Germinal center (tissue), 1 donor: ENCODE results near the gene CACNA1S.
A peak's percentile ranks its signal among the peaks of the same experiment; 100 is the strongest.

Source experiments
- DNase-seq: peaks from one replicate; pipeline ENCODE4 v3.0.0; 2012; ENCODE audit warnings: mixed read lengths, low spot score

The CACNA1S gene

GRCh38 chr1:201028461-201028889 lies 83.8 kb downstream of the CACNA1S start:
- no peak for DNase-seq

DNA sequence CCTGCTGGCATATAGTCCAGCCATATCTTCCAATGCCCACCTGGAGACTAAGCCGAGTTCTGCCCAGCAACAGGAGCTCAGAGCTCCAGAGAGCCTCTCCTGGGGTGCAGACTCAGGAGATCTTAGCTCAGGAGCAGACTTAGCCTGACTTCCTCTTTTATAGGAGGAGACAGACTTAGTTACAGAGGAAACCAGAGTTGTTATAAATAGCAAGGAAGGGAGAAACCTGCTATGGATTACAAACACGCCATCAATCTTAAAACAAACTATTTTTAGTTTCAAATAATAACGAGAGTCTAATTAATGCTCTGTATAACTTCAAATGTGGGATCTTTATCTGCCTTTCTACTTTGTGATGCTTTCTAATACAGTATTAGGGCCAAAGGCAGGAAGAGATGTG lies 85.4 kb downstream of the CACNA1S start:
- peak; percentile 31 for DNase-seq

- DNase-seq, result no peak
Measured at GRCh38 chr1:201026234-201026633, 86.0 kb downstream of the CACNA1S start.

DNA sequence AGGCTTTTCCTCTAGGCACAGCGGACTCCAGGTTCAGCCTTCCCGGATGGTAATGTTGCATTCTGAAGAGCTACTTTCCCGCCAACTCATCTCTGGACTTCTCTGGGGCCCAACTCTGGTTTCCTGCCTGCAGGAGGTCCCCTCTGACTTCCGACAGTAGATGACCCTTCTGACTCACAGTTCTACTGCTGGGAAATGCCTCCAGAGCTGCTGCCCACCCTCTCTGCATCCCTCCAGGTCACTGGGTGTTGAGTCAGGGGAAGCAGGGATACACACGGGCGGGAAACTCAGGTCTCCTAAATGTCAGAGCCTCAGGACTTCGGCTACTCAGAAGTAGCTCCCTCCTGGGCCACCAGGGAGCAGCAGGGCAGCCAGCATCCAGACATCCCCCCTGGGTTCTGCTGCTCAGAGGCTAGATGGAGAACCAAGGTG lies 86.6 kb downstream of the CACNA1S start:
- peak; percentile 45 for DNase-seq

- DNase-seq, result no peak
Measured at GRCh38 chr1:201024625-201024998, 87.6 kb downstream of the CACNA1S start.

DNA sequence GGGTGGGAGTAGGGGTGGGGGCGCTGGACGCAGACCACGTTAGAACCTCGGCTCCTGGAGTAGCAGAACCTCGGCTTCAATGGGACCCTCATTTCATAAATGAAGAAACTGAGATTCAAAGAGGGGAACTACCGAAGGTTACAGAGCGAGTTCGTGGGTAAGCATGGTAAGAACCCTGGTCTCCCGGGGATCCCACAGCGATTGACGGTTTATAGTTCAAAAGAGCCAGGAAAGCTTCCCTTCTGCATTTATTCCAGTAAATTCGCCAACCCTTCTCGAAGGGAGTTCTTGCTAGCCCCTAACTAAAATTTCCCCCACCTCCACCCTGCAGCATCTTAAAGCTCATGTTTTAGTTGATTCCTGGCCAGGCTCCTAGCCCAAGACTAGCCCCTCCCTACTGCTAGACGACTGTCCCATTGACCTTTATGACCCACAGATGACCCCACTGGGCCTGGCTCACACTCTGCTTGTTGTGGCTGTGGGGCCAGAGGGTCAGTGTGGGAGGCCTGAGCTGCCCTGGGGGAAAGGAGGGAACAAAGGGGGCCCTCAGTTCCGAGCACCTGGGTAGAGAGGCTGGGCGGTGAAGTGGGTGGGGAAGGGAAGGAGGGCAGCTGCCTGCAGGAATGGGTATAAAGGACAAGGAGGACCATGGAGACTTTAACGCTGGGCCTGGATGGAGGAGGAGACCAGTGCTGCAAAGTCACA lies 88.2 kb downstream of the CACNA1S start:
- no peak for DNase-seq

DNA sequence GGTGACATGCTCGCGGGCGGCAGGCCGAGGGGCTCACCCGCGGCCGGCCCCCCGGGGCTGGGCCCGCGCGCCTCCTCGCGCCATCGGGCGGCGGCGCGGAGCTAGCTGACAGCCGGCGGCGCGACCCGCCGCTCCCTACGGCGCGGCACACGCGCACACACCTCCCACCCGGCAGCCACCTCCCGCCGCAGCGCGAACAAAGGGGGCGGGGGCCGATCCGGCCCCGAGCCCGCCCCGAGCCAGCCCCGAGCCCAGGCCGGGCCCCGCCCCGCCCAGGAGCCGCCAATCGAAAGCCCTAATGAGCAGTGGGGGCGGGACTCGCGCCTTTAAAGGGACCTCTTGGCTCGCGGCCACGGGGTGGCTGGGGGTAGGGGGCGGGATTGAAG lies 88.7 kb downstream of the CACNA1S start, which contains the start of gene KIF21B:
Gene KIF21B (minus strand): TSS at position 198 of the 386 bp plus-strand sequence. CDS start 331 bp downstream, outside the sequence.
- DNase-seq, result peak; percentile 97

DNA sequence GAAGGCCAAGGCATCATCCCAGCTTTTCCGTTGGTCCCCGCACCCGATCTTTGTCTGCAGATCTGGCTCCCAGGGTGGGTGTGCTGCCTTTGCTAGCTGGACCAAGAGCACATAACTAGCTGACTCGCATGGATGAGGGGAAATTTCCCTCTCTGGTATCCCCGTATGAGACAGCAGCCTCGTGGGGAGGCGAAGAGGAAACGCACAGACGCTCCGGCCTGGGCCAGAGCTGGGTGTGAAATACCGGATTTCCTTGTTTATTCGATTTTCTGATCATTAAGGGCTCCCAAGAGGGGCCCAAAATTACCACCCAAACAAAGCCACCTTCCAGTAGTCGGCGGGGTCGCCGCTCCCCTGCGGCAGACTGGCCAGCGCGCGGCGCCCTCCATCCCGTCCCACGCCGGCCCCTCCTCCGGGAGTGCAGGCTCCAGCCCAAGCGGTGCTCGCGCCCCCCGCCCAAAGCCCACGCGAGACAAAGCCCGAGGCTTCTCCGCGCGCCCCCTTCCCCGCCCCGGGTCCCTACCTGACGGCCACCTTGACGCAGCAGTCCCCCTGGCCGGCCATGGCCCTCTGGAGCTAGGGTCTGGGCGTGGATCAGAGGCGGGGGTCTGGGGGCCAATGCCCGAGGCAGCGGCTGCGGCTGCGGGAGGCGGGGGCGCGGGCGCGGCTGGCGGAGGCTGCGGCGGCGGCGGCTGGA lies 89.3 kb downstream of the CACNA1S start:
- peak; percentile 45 for DNase-seq

- DNase-seq, result no peak
Measured at GRCh38 chr1:201022493-201022819, 89.8 kb downstream of the CACNA1S start.

- DNase-seq, result peak; percentile 50
Measured at GRCh38 chr1:201021630-201022492, 90.4 kb downstream of the CACNA1S start.

DNA sequence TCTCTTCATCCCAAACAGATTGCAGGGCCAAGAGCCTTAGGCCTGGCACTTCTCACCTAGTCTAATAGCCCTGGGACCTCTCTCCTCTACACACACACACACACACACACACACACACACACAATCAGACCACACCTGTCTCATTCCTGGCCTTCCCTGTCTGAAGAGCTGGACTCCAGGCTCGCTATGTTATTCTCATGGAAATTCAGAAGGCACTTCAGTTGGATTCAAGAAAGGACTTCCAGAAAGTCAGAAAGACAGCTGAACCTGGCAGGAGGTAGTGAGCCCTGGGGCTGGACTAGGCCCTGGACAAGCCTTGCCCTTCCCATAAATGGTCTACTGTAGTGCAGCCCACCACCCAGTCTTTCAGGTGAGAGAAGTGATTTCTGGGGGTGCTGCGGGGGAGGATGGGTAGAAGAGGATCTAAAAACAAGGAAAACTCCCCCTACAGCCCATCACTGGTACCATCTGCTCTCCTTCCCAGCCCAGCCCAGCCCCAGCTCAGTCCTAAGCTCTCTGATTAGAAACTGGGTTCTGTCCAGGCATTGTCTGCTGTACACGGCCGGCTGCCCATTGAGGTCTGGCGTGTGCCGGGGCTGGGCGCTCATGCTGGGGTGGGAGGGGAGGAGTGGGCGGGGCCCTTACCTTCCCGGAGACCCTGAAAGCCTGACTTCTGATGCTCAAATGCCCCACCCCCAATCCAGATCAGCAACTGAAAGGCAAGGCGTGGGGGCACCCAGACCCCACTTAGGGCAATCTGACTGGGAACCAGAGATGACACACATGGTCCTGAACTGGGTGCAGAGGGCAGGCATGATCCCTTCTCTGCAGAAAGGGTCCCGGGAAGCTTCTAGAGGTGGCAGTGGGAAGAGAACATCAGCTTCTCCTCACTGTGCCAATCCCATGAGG lies 91.3 kb downstream of the CACNA1S start:
- peak; percentile 66 for DNase-seq

GRCh38 chr1:201020040-201020591 lies 92.1 kb downstream of the CACNA1S start:
- DNase-seq, result peak; percentile 63

DNA sequence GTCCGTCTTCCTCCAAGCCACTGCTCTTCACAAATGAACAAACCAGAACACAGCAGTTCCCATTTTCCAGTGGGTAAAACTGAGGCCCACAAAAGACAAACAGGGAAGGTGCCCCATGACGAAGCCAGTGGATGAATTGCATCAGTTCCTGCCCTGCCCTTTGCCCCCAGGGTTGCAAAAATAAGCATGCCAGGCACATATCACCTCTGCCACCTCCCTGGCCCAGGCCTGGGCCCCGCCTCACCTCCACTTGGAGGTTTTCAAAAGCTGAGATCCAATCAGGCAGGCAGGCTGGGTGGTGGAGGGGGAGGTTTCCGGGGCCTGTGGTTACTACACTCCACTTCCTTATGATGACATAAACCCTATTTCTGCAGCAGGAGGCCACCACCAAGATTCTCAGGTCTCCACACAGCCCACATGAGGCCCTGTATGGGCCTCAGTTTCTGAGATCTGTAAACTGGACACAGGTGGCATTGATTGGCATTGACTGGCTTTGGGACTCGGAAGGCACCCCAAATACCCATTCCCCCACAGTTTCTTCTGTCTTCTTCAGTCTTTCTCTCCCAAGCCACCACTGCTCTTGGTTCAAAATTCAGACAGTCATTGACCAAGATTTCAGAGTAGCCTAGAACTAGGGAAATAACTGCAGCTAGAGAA lies 92.8 kb downstream of the CACNA1S start:
- DNase-seq, result peak; percentile 91

DNA sequence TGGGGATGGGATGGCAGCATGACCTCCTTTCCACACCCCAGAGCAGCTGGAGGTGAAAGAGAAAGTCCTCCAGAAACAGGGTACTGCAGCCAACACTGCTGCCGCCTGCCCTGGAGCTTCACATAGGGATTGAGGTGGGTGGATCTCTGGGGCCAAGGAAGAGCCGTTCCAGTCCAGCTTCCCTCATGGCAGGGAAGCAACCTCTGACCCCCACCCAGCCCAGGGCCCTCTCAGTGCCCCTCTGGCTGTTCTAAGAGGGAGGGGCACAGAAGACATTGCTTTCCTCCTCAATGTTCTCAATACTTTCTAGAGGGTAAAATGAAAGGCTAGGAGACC lies 94.4 kb downstream of the CACNA1S start:
- no peak for DNase-seq

GRCh38 chr1:201016943-201017827 lies 95.0 kb downstream of the CACNA1S start:
- peak; percentile 49 for DNase-seq

DNA sequence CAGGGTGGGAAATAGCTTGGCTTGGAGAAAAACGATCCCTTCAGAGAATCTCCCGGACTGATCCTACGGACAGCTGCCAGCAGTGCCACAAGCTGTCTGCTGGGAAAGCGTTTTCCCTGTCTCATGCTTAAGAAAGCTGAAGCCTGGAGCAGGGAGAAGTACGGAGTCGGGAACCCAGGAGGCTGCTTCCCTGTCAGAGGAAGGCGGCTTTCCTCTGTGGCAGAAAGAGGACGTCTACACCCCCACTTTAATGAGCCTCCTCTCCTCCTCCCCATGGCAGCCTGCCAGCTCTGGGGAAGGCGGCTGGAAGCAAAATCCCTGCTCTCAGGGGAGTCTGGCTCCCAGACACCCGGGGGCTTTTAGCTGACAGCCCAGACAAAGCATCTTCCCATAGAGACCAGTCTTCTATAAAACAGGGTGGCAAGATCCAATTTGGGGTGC lies 96.0 kb downstream of the CACNA1S start:
- no peak for DNase-seq

DNA sequence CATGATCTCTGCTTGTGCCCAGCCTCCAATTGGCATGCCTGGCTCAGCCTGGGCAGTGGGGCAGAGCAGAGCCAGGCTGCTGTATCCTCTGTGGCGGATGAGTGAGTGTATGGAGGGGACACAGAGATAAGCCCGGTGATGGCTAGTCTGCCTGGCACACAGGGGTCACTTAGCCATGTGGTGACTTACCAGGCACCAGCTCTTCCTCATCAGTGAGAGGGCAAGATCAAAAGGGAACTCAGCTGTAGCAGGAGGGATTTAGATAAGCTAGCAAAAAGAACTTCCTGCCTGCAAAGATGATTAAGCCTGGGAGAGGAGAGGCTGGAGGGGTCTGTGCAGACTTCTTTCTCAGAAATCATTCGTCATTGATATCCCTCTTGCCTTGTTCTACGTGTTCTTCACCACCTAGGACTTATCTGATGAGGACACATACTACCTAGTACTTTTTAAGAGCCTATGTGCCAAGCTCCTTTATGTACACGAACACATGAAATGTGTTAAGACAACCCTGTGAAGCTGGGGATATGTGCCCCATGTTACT lies 96.6 kb downstream of the CACNA1S start:
- DNase-seq, result no peak

DNA sequence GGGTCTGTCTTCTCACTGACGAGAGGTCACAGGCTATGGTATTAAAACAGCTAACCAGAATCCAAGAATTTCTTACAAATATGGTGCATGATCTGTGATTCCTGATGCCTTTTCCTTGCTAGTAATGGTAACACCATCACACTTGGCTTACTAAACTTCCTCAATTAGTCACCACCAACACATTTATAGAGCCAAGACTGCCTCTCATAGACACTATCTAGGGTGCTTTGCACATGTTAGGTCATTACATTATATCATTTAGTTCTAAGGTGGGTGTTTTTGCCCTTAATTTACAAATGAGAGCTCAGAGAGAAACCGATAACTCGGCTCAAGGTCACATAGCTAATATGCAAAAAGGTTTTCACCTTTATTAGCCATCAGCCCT lies 97.4 kb downstream of the CACNA1S start:
- DNase-seq, result no peak

DNA sequence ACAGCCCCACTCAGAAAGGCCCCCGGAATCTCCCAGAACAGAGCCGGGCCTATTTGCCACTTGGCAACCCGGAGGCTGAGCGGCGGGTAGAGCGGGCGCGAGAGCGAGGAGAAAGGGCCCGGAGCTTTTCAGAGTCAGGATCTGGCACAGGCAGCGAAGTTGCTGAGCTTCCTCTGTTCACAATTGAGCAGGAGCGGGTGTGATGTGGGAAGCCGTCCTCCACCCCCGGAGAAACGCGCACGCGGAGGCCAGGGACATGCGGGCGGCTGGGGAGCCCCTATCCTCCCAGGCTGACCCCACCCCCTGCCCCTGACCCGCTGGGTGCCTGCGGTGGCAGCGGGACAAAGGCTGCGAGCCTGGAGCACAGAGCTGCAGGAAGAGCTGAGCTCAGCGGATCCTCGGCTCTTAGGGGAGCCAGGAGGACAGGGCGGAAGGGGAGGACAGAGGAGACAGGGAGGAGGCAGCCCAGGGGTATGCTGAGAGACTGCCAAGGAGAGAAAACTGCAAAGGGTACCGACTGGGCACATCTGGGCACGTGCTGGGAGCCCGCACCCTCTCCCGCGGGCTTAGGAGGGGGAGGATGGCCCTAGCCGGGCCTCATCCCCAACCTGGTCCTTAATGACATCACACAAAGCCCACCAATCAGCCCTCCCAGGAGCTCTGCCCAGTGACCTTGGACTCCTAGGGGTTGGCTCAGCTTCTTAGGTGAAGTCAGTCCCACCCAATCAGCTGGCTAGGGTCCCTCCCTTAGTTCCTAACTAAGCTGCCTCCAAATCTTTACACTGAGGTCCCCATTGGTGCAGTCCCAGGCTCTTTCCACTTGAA lies 98.0 kb downstream of the CACNA1S start:
- DNase-seq, result no peak
